ENCODE data around the gene RAD51AP1.

RAD51AP1 gene

GRCh38 chr12:4556735-4557530, 18.2 kb downstream of the RAD51AP1 start:
- no peak for TF ChIP-seq JUND (IDR thresholded peaks at IDR 0.05; ENCODE audit: low read depth)
- no peak for DNase-seq (ENCODE audit: low read depth in 1 of 2, low spot score in 1 of 2)
- in situ Hi-C loops (cut with HindIII; ENCODE audit: low pct_unique_long_range_greater_than_20kb, low sequenced_read_pairs): no loop called here

- in situ Hi-C loops (cut with HindIII; ENCODE audit: low pct_unique_long_range_greater_than_20kb, low sequenced_read_pairs): no loop called here
- no peak for DNase-seq (ENCODE audit: low read depth in 1 of 2, low spot score in 1 of 2)
- TF ChIP-seq JUND (IDR thresholded peaks at IDR 0.05; ENCODE audit: low read depth): no peak
Measured at GRCh38 chr12:4557586-4557985, 18.9 kb downstream of the RAD51AP1 start.

GRCh38 chr12:4558171-4558570, 19.5 kb downstream of the RAD51AP1 start:
- in situ Hi-C loops (cut with HindIII; ENCODE audit: low pct_unique_long_range_greater_than_20kb, low sequenced_read_pairs): no loop called here
- no peak for DNase-seq (ENCODE audit: low read depth in 1 of 2, low spot score in 1 of 2)
- TF ChIP-seq JUND (IDR thresholded peaks at IDR 0.05; ENCODE audit: low read depth): no peak

DNA sequence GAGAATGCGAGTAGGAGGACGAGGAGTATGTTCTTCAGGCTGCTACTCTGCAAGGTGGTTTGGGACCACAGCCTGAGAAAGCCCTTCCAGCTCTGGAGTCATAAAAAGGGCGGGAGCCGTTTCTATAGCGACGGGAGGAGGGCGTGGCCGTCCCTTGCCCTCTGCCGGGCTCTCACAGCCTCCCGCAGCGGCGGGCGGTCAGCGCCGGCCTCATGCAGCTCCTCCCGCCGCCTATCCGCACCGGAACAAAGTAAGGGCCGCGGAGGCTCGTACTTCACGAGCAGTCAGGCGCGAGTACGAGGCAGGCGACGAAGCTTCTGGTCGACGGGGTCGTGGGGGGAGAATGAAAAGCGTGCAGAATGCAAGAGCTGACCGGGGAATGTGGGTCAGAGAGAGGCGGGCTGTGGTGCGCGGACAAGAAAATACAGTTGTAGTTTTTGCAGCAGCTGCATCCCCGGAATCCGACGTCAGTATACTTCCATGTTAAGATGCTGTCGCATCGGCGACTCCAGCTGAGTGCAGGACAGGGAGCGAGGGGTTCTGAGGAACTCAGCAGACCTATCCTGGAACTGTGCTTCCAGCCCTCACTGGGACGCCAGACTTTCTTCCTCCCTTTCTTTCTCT, 23.5 kb downstream of the RAD51AP1 start, which contains the start of gene DYRK4:
TSS of gene DYRK4 (plus strand) at position 175 of the 624 bp plus-strand sequence. CDS start at position 213, 38 bp downstream.
- no peak for TF ChIP-seq JUND (IDR thresholded peaks at IDR 0.05; ENCODE audit: low read depth)
- in situ Hi-C loops (cut with HindIII; ENCODE audit: low pct_unique_long_range_greater_than_20kb, low sequenced_read_pairs): no loop called here
- DNase-seq (ENCODE audit: low read depth in 1 of 2, low spot score in 1 of 2): no peak

- in situ Hi-C loops (cut with HindIII; ENCODE audit: low pct_unique_long_range_greater_than_20kb, low sequenced_read_pairs): no loop called here
- no peak for DNase-seq (ENCODE audit: low read depth in 1 of 2, low spot score in 1 of 2)
- TF ChIP-seq JUND (IDR thresholded peaks at IDR 0.05; ENCODE audit: low read depth): no peak
Measured at GRCh38 chr12:4563336-4563735, 24.6 kb downstream of the RAD51AP1 start.

GRCh38 chr12:4564818-4565217, 26.1 kb downstream of the RAD51AP1 start:
- TF ChIP-seq JUND (IDR thresholded peaks at IDR 0.05; ENCODE audit: low read depth): no peak
- in situ Hi-C loops (cut with HindIII; ENCODE audit: low pct_unique_long_range_greater_than_20kb, low sequenced_read_pairs): no loop called here
- DNase-seq (ENCODE audit: low read depth in 1 of 2, low spot score in 1 of 2): no peak

DNA sequence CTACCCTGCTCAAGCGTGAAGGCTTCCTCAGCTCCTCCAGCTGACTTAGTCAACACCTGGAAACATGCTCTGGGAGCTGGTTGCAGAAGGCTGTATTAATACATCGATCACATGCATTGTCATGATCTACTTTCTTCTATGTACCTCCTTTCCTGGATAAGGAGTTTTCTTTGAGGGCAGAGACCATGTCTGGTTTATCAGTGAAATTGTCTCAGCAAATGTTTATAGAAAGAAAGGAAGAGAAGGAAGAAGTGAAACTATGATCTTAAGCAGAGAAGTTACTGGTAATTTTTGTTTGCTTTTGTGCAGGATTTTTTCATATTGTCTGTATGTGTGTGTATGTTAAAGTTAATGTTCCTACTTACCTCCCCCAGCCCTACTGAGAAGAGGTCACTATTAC, 27.8 kb downstream of the RAD51AP1 start:
- TF ChIP-seq JUND (IDR thresholded peaks at IDR 0.05; ENCODE audit: low read depth): no peak
- no peak for DNase-seq (ENCODE audit: low read depth in 1 of 2, low spot score in 1 of 2)
- in situ Hi-C loops (cut with HindIII; ENCODE audit: low pct_unique_long_range_greater_than_20kb, low sequenced_read_pairs): no loop called here

DNA sequence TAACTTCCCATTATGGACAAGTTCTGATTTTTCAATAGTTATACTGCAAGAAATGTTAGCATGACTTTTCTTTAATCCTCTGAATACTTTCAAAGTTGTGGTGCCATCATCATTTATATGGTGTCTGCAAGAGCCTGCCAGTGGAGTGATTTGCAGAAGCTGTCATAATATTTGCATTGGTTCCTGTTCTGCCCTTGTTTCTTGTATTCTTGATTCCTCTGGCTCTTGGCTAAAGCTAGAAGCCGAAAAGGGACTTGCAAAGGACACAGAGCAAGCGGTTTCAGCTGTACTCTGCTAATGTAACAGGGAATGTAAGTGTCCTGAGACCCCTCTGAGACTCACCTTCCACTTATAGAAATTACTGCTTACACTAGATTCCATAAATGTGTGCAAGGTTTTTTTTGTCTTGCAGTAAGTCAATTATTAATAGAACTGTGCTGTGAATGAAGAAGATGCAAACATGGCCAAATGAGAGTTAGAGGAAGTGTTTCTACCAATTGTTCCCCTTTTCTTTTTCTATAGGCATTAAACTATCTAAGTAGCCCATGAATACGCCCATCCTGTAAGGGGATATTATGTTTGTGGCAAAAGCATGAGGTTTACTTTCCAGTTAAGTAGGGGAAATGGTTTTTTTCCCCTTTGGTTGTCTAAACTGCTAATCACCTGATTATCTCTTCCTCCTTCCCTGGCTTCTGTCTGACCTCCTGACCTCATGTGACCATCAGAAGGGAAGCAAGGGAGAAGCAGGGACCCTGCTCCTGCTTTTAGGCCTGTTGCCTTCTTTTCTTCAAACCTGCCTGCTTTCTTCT, 28.6 kb downstream of the RAD51AP1 start:
- no peak for TF ChIP-seq JUND (IDR thresholded peaks at IDR 0.05; ENCODE audit: low read depth)
- no peak for DNase-seq (ENCODE audit: low read depth in 1 of 2, low spot score in 1 of 2)

GRCh38 chr12:4569261-4569660, 30.6 kb downstream of the RAD51AP1 start:
- TF ChIP-seq JUND (IDR thresholded peaks at IDR 0.05; ENCODE audit: low read depth): no peak
- in situ Hi-C loops (cut with HindIII; ENCODE audit: low pct_unique_long_range_greater_than_20kb, low sequenced_read_pairs): no loop called here
- no peak for DNase-seq (ENCODE audit: low read depth in 1 of 2, low spot score in 1 of 2)

More for the DNA sequence above, 28.6 kb downstream of the RAD51AP1 start:
- in situ Hi-C loops (cut with HindIII; ENCODE audit: low pct_unique_long_range_greater_than_20kb, low sequenced_read_pairs): no loop called here

DNA sequence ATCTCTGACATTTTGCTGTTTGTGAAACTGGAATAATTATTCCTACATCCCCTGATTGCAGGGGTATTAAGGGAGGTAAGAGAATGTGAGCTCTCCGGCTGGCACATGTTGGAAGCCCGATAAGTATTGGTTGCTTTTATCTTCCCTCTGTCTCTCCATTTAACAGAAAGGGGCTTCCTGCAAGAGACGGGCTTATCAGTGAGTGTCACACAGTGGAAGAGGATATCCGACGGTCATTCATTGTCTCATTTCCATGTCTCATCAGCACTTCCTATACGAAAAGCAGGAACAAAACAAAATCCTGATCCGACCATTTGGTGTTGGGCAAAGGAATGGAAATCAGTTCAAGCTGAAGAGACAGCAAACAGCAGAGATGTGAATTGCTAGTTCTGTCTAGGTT, 34.0 kb downstream of the RAD51AP1 start:
- in situ Hi-C loops (cut with HindIII; ENCODE audit: low pct_unique_long_range_greater_than_20kb, low sequenced_read_pairs): no loop called here
- DNase-seq (ENCODE audit: low read depth in 1 of 2, low spot score in 1 of 2): no peak
- no peak for TF ChIP-seq JUND (IDR thresholded peaks at IDR 0.05; ENCODE audit: low read depth)

DNA sequence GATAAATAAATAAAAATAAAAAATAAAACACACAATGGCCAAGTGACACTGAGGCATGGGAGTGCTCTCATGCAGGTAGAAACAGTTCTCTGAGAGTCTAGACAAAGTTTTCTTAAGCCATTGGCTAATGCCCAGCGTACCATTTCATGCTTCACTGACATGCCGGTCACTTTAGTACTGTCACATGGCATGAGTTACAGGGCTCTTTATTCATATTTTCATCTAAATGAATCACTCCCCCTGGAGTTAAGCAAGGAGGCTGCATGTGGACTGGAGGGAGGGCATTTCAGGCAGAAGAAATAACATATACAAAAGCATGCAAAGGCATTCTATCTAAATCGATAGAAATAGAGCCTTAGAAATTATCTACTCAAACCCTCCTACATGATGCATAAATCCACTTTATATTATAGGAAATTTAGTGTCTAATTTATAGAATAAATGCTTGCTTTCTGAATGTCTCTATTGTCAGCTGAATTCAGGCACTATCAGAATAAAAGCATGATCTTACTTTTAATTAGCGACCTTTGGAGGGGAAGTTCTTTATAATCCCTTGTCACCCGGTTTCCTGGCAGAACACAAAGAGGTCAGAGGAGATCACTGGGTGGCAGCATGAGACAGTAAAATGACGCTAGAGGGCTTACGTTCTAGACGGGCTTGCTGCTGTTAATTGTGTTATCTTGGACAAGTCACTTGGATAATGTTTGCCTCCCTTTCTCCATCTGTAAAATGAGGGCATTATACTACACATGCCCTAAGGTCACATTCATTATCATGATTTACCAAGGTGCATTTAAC, 40.8 kb downstream of the RAD51AP1 start:
- peak in 1 of 2 experiments; percentile 18 for DNase-seq (ENCODE audit: low read depth in 1 of 2, low spot score in 1 of 2)

GRCh38 chr12:4580281-4580688, 41.6 kb downstream of the RAD51AP1 start:
- no peak for DNase-seq (ENCODE audit: low read depth in 1 of 2, low spot score in 1 of 2)
- in situ Hi-C loops (cut with HindIII; ENCODE audit: low pct_unique_long_range_greater_than_20kb, low sequenced_read_pairs): no loop called here

More for the DNA sequence above, 40.8 kb downstream of the RAD51AP1 start:
- TF ChIP-seq JUND (IDR thresholded peaks at IDR 0.05; ENCODE audit: low read depth): no peak
- in situ Hi-C loops (cut with HindIII; ENCODE audit: low pct_unique_long_range_greater_than_20kb, low sequenced_read_pairs): no loop called here

More at GRCh38 chr12:4580281-4580688, 41.6 kb downstream of the RAD51AP1 start:
- TF ChIP-seq JUND (IDR thresholded peaks at IDR 0.05; ENCODE audit: low read depth): no peak
